Measurements from ENCODE around the gene ZNF467.

ZNF467 gene

GRCh38 chr7:149769915-149770314, 3.5 kb downstream of the ZNF467 start:
- no peak for DNase-seq

GRCh38 chr7:149768931-149769330, 4.5 kb downstream of the ZNF467 start:
- DNase-seq: no peak

- no peak for DNase-seq
These were observed 6.3 kb downstream of the ZNF467 start for GRCh38 chr7:149767068-149767467.

- no peak for DNase-seq
These were observed 7.2 kb downstream of the ZNF467 start for GRCh38 chr7:149766135-149766675.

- DNase-seq: no peak
These were observed 7.8 kb downstream of the ZNF467 start for GRCh38 chr7:149765399-149766121.

- no peak for DNase-seq
These were observed 8.6 kb downstream of the ZNF467 start for GRCh38 chr7:149764481-149765398.

- no peak for DNase-seq
These were observed 9.7 kb downstream of the ZNF467 start for GRCh38 chr7:149763563-149764240.

GRCh38 chr7:149762610-149763009, 10.8 kb downstream of the ZNF467 start:
- DNase-seq: no peak

- no peak for DNase-seq
These were observed 11.3 kb downstream of the ZNF467 start for GRCh38 chr7:149762089-149762488.

GRCh38 chr7:149761307-149761706, 12.1 kb downstream of the ZNF467 start:
- DNase-seq: no peak

GRCh38 chr7:149760538-149760937, 12.8 kb downstream of the ZNF467 start:
- DNase-seq: no peak

- no peak for DNase-seq
These were observed 14.1 kb downstream of the ZNF467 start for GRCh38 chr7:149759093-149759860.

- DNase-seq: no peak
These were observed 19.8 kb downstream of the ZNF467 start for GRCh38 chr7:149753375-149754233.

- no peak for DNase-seq
These were observed 20.7 kb downstream of the ZNF467 start for GRCh38 chr7:149752646-149753045.

- no peak for DNase-seq
These were observed 22.2 kb downstream of the ZNF467 start for GRCh38 chr7:149751043-149751775.

GRCh38 chr7:149750122-149750845, 23.1 kb downstream of the ZNF467 start:
- no peak for DNase-seq

- no peak for DNase-seq
These were observed 25.1 kb downstream of the ZNF467 start for GRCh38 chr7:149748076-149748874.

GRCh38 chr7:149743476-149744255, 29.7 kb downstream of the ZNF467 start:
- no peak for DNase-seq

All from stimulated activated CD4-positive, alpha-beta T cell treated with anti-CD3 and anti-CD28 coated beads, Interleukin-15, amount 100 ng/mL, for 24 hours (primary cell).